GM23248 (cell line): Measurements from ENCODE around the gene MAN1C1. TPM values are rescaled to one million over a fixed set of nuclear protein-coding genes. Genes with fewer than 3 reads are reported as not detected.

Experiments used
- DNase-seq: peaks from one replicate; pipeline ENCODE4 v3.0.0-alpha.2; 2015
- H2AFZ ChIP-seq: fragments of 200-600 bp; sonication (generic); 2 replicates; pipeline ENCODE4 v1.6.1; 2016; ENCODE audit warnings: antibody characterized with exemption
- H3F3A ChIP-seq: fragments of 200-600 bp; sonication (generic); 2 replicates; pipeline ENCODE4 v1.6.1; 2016; ENCODE audit warnings: mild to moderate bottlenecking, antibody characterized with exemption, mixed run types; ENCODE audit not compliant: insufficient read depth
- H3K27ac ChIP-seq: fragments of 200-600 bp; sonication (generic); 2 replicates; pipeline ENCODE4 v1.5.1; 2016; ENCODE audit warnings: mild to moderate bottlenecking
- H3K27me3 ChIP-seq: fragments of 200-600 bp; sonication (generic); replicated peaks from 2 replicates; pipeline ENCODE4 v1.6.1; 2016; ENCODE audit warnings: mild to moderate bottlenecking; ENCODE audit not compliant: insufficient read depth
- H3K36me3 ChIP-seq: fragments of 200-600 bp; sonication (generic); 2 replicates; pipeline ENCODE4 v1.6.1; 2016; ENCODE audit warnings: low read depth, mild to moderate bottlenecking
- H3K4me1 ChIP-seq: fragments of 200-600 bp; sonication (generic); 2 replicates; pipeline ENCODE4 v1.6.1; 2016; ENCODE audit warnings: mild to moderate bottlenecking; ENCODE audit not compliant: insufficient read depth
- H3K4me2 ChIP-seq: fragments of 200-600 bp; sonication (generic); one replicate; pipeline ENCODE4 v1.6.1; 2016; ENCODE audit warnings: mild to moderate bottlenecking; ENCODE audit not compliant: unreplicated experiment
- H3K4me3 ChIP-seq: fragments of 200-600 bp; sonication (generic); 2 replicates; pipeline ENCODE4 v1.5.1; 2016; ENCODE audit warnings: mild to moderate bottlenecking
- H3K79me2 ChIP-seq: fragments of 200-600 bp; sonication (generic); 2 replicates; pipeline ENCODE4 v1.6.1; 2016; ENCODE audit warnings: mild to moderate bottlenecking; ENCODE audit not compliant: insufficient read depth
- H3K9ac ChIP-seq: fragments of 200-600 bp; sonication (generic); 2 replicates; pipeline ENCODE4 v1.6.1; 2016; ENCODE audit warnings: mild to moderate bottlenecking
- H3K9me2 ChIP-seq: fragments of 200-600 bp; sonication (generic); 2 replicates; pipeline ENCODE4 v1.6.1; 2016; ENCODE audit warnings: mixed run types, mild to moderate bottlenecking, moderate library complexity; ENCODE audit not compliant: insufficient read depth
- H3K9me3 ChIP-seq: fragments of 200-600 bp; sonication (generic); one replicate; pipeline ENCODE4 v1.6.1; 2017; ENCODE audit warnings: low read depth
- H4K20me1 ChIP-seq: fragments of 200-600 bp; sonication (generic); 2 replicates; pipeline ENCODE4 v1.6.0; 2016; ENCODE audit not compliant: insufficient read depth
- EZH2 ChIP-seq: fragments of 200-600 bp; sonication (generic); IDR thresholded peaks from 2 replicates; pipeline ENCODE4 v1.6.1; 2018; ENCODE audit warnings: antibody characterized with exemption, mild to moderate bottlenecking; ENCODE audit not compliant: insufficient read depth, poor library complexity, severe bottlenecking
- EZH2phosphoT487 ChIP-seq: fragments of 200-600 bp; sonication (generic); IDR thresholded peaks from 2 replicates; pipeline ENCODE4 v1.6.1; 2018; ENCODE audit warnings: antibody characterized with exemption, moderate library complexity, mild to moderate bottlenecking, low read depth; ENCODE audit not compliant: insufficient read depth
- WGBS, 2 experiments: methylation state at CpG; one replicate each; pipeline ENCODE4 v1.1.6; 2015 to 2017; ENCODE audit warnings: low lambda C conversion rate in 2 of 2, low coverage in 1 of 2; ENCODE audit errors: missing lambda C conversion rate in 2 of 2; 5-methylcytosine and 5-hydroxymethylcytosine counted together
- in situ Hi-C: fragments of 300-500 bp; cut with MboI; formaldehyde crosslinking; loops from 2 replicates; pipeline ENCODE4 v1.15.0; 2020
- polyA plus RNA-seq: library from polyadenylated mRNA; unstranded; fragments of >200 nt; fragmentation: Nextera tagmentation; extraction: Ambion mirVana; gene quantifications from 2 replicates; pipeline ENCODE4 v1.2.1, GENCODE V29; 2016
- total RNA-seq: library from RNA; depleted of rRNA; stranded (reverse); fragments of >200 nt; shearing (Covaris generic); gene quantifications from 2 replicates; pipeline ENCODE4 v1.2.3, GENCODE V29; 2014

The MAN1C1 gene
- total and polyA plus RNA-seq, 2 experiments from 2014 or later, result 0.29 to 1.1 TPM

GRCh38 chr1:25817840-25818501, 201.4 kb downstream of the MAN1C1 start:
- Histone ChIP-seq H3K4me2 (peak overlapping the region; percentile 89), H3K9me3 (no peaks in the 10 kb centered on the region), H3K36me3 (no peaks in the 10 kb centered on the region), H3K4me1 (peaks cover 25% of the 10 kb centered on the region), H3K9me2 (no peaks in the 10 kb centered on the region), H3K4me3 (peak overlapping the region; percentile 82; the same call in 1 of the 2 replicates), H3K9ac (peak overlapping the region; percentile 83), H3F3A (peaks cover 18% of the 10 kb centered on the region), H4K20me1 (no peaks in the 10 kb centered on the region), H3K27ac (peak overlapping the region; percentile 61; the same call in 1 of the 2 replicates), H2AFZ (peak overlapping the region; percentile 84; the same call in 1 of the 2 replicates), H3K79me2 (peaks cover 32% of the 10 kb centered on the region), H3K27me3 (no peaks in the 10 kb centered on the region)
- in situ Hi-C loops, result loop anchor here (25.0 kb wide), 1 partner anchor 581 kb away; the partner anchor contains the start of genes RSRP1 and SYF2
- TF ChIP-seq EZH2 (no peak), EZH2phosphoT487 (no peak)
- DNase-seq, result no peak
- WGBS, 2 experiments, result 51 to 57% methylated on average over 8 of the region's 8 CpGs

- H3F3A ChIP-seq, result peaks cover 18% of the 10 kb centered on the region
- H4K20me1 ChIP-seq, result no peaks in the 10 kb centered on the region
- H3K4me1 ChIP-seq, result peaks cover 25% of the 10 kb centered on the region
- TF ChIP-seq EZH2phosphoT487 (no peak), EZH2 (no peak)
- H3K27me3 ChIP-seq, result no peaks in the 10 kb centered on the region
- H3K9me2 ChIP-seq, result no peaks in the 10 kb centered on the region
- WGBS, 2 experiments, result 13 to 16% methylated on average over 6 of the region's 6 CpGs
- in situ Hi-C loops, result loop anchor here (25.0 kb wide), 1 partner anchor 581 kb away; the partner anchor contains the start of genes RSRP1 and SYF2
- no peaks in the 10 kb centered on the region for H3K9me3 ChIP-seq
- H3K4me3 ChIP-seq, result peak overlapping the region; percentile 82
- H3K79me2 ChIP-seq, result peaks cover 38% of the 10 kb centered on the region
- H3K9ac ChIP-seq, result peak overlapping the region; percentile 83
- H2AFZ ChIP-seq, result peak overlapping the region; percentile 84
- peak; percentile 29 for DNase-seq
- peak overlapping the region; percentile 61 for H3K27ac ChIP-seq
- H3K4me2 ChIP-seq, result peak overlapping the region; percentile 89
- H3K36me3 ChIP-seq, result no peaks in the 10 kb centered on the region
Measured at GRCh38 chr1:25818569-25818968, 202.0 kb downstream of the MAN1C1 start.

GRCh38 chr1:25819491-25820246, 203.1 kb downstream of the MAN1C1 start, which contains the start of gene MTFR1L:
MTFR1L (plus strand) TSS chr1:25819954; CDS start chr1:25823105, 3,151 bp downstream.
- H3K9me3 ChIP-seq, result no peaks in the 10 kb centered on the region
- peaks cover 49% of the 10 kb centered on the region for H3K79me2 ChIP-seq
- peaks cover 25% of the 10 kb centered on the region for H3K4me1 ChIP-seq
- no peak for TF ChIP-seq EZH2
- no peak for TF ChIP-seq EZH2phosphoT487
- peak within 1 kb of the TSS; percentile 82 for H3K4me3 ChIP-seq
- H4K20me1 ChIP-seq, result no peaks in the 10 kb centered on the region
- H3K27ac ChIP-seq, result peak within 1 kb of the TSS; percentile 61
- no peaks in the 10 kb centered on the region for H3K9me2 ChIP-seq
- peak within 1 kb of the TSS; percentile 83 for H3K9ac ChIP-seq
- no peaks in the 10 kb centered on the region for H3K27me3 ChIP-seq
- in situ Hi-C loops, result loop anchor here (10.0 to 25.0 kb wide), 2 partner anchors 175 to 582 kb away; partner anchors contain the start of genes PAFAH2, RSRP1 and SYF2
- H3K4me2 ChIP-seq, result peak within 1 kb of the TSS; percentile 89
- peak within 1 kb of the TSS; percentile 84 for H2AFZ ChIP-seq
- H3K36me3 ChIP-seq, result no peaks in the 10 kb centered on the region
- H3F3A ChIP-seq, result peaks cover 18% of the 10 kb centered on the region
- WGBS, 2 experiments, result 1% methylated on average over 60 to 61 of the region's 64 CpGs
- peak; percentile 88 for DNase-seq

- peak overlapping the region; percentile 61 for H3K27ac ChIP-seq
- H3K4me3 ChIP-seq, result peak overlapping the region; percentile 82
- in situ Hi-C loops, result loop anchor here (10.0 to 25.0 kb wide), 2 partner anchors 174 to 583 kb away; partner anchors contain the start of genes PAFAH2, RSRP1 and SYF2
- H3K4me2 ChIP-seq, result peak overlapping the region; percentile 89
- no peaks in the 10 kb centered on the region for H3K27me3 ChIP-seq
- TF ChIP-seq EZH2phosphoT487, result no peak
- no peak for TF ChIP-seq EZH2
- DNase-seq, result peak; percentile 89
- WGBS, 2 experiments, result 0 to 2% methylated on average over 61 to 64 of the region's 67 CpGs
- H3K4me1 ChIP-seq, result peaks cover 25% of the 10 kb centered on the region
- no peaks in the 10 kb centered on the region for H4K20me1 ChIP-seq
- peaks cover 54% of the 10 kb centered on the region for H3K79me2 ChIP-seq
- H3K36me3 ChIP-seq, result no peaks in the 10 kb centered on the region
- peak overlapping the region; percentile 83 for H3K9ac ChIP-seq
- no peaks in the 10 kb centered on the region for H3K9me3 ChIP-seq
- peak overlapping the region; percentile 84 for H2AFZ ChIP-seq
- H3K9me2 ChIP-seq, result no peaks in the 10 kb centered on the region
- H3F3A ChIP-seq, result peaks cover 18% of the 10 kb centered on the region
Measured at GRCh38 chr1:25820247-25821111, 203.9 kb downstream of the MAN1C1 start.
